IMR-90 (cell line): ENCODE data around the gene PAQR9. TPM values are rescaled to one million over a fixed set of nuclear protein-coding genes. Genes with fewer than 3 reads are reported as not detected.
A peak's percentile ranks its signal among the peaks of the same experiment; 100 is the strongest.

Experiments used
- ATAC-seq: fragments of 200-7000 bp; cut with Tn5 transposase; 2 replicates; pipeline ENCODE4 v1.9.1; 2020; ENCODE audit warnings: low read depth, mild to moderate bottlenecking, moderate library complexity
- BruUV-seq: library from RNA; stranded (reverse); fragments of 400-500 nt; replicated peaks from 2 replicates; lab custom pipeline; 2021; lab: Mats Ljungman, UMichigan
- CTCF ChIA-PET: fragments of 300-600 bp; formaldehyde crosslinking; extraction: SDS; loops from one replicate; lab custom pipeline; 2021; ENCODE audit warnings: antibody characterized with exemption; lab: Yijun Ruan, JAX
- POLR2A ChIA-PET: fragments of 300-600 bp; sonication (Branson Sonifier 250); formaldehyde crosslinking; loops from one replicate; lab custom pipeline; 2022; ENCODE audit warnings: antibody characterized with exemption; ENCODE audit not compliant: unreplicated experiment; lab: Charles Lee
- DNase-seq: peaks from one replicate; pipeline ENCODE4 v3.0.0; 2013
- H2AFZ ChIP-seq: replicated peaks from 2 replicates; pipeline ENCODE3; 2013; ENCODE audit warnings: low read length, mild to moderate bottlenecking; ENCODE audit not compliant: poor library complexity
- H2AK5ac ChIP-seq: 2 replicates; pipeline ENCODE4 v1.6.1; 2013; ENCODE audit warnings: low read depth, low read length, inconsistent platforms
- H2AK9ac ChIP-seq: replicated peaks from 2 replicates; pipeline ENCODE3; 2013; ENCODE audit warnings: mild to moderate bottlenecking, low read depth, low read length, moderate library complexity; ENCODE audit not compliant: poor library complexity
- H2BK120ac ChIP-seq: 2 replicates; pipeline ENCODE4 v1.6.1; 2013; ENCODE audit warnings: low read depth, low read length, inconsistent platforms
- H2BK15ac ChIP-seq: 3 replicates; pipeline ENCODE4 v1.6.1; 2013; ENCODE audit warnings: low read depth, low read length, inconsistent platforms
- H2BK20ac ChIP-seq: 2 replicates; pipeline ENCODE4 v1.6.1; 2013; ENCODE audit warnings: low read depth, mild to moderate bottlenecking, inconsistent platforms, low read length, moderate library complexity
- H2BK5ac ChIP-seq: 2 replicates; pipeline ENCODE4 v1.6.1; 2013; ENCODE audit warnings: mild to moderate bottlenecking, low read depth, low read length, inconsistent platforms; ENCODE audit not compliant: poor library complexity, severe bottlenecking
- H3K14ac ChIP-seq: replicated peaks from 2 replicates; pipeline ENCODE4 v1.6.1; 2013; ENCODE audit warnings: low read depth, low read length, inconsistent platforms
- H3K18ac ChIP-seq: 2 replicates; pipeline ENCODE4 v1.6.1; 2013; ENCODE audit warnings: low read depth, low read length, control low read depth
- H3K23ac ChIP-seq: 2 replicates; pipeline ENCODE4 v1.6.1; 2013; ENCODE audit warnings: low read depth, low read length, inconsistent platforms
- H3K27ac ChIP-seq: 2 replicates; pipeline ENCODE4 v1.5.1; 2013; ENCODE audit warnings: mild to moderate bottlenecking, control low read depth, low read length; ENCODE audit not compliant: insufficient read depth
- H3K27me3 ChIP-seq: 2 replicates; pipeline ENCODE4 v1.6.1; 2013; ENCODE audit warnings: low read length; ENCODE audit not compliant: control insufficient read depth, insufficient read depth
- H3K36me3 ChIP-seq: 2 replicates; pipeline ENCODE4 v1.6.1; 2013; ENCODE audit warnings: low read length, mixed read lengths; ENCODE audit not compliant: control insufficient read depth, insufficient read depth
- H3K4ac ChIP-seq: 2 replicates; pipeline ENCODE4 v1.6.1; 2013; ENCODE audit warnings: low read depth, low read length, inconsistent platforms
- H3K4me1 ChIP-seq: 2 replicates; pipeline ENCODE4 v1.6.1; 2013; ENCODE audit warnings: low read length, mixed read lengths; ENCODE audit not compliant: control insufficient read depth, insufficient read depth
- H3K4me2 ChIP-seq: 2 replicates; pipeline ENCODE4 v1.6.1; 2013; ENCODE audit warnings: low read depth, mild to moderate bottlenecking, control low read depth, low read length, moderate library complexity
- H3K4me3 ChIP-seq: 2 replicates; pipeline ENCODE4 v1.5.1; 2013; ENCODE audit warnings: low read depth, mild to moderate bottlenecking, control low read depth, low read length, moderate library complexity; ENCODE audit not compliant: insufficient read depth
- H3K56ac ChIP-seq: 2 replicates; pipeline ENCODE4 v1.6.1; 2013; ENCODE audit warnings: low read length, inconsistent platforms; ENCODE audit not compliant: insufficient read depth; ENCODE audit errors: extremely low read depth
- H3K79me1 ChIP-seq, 2 experiments: 2 replicates each; pipeline ENCODE4 v1.6.1; 2013; ENCODE audit warnings: low read length in 2 of 2, inconsistent platforms in 1 of 2, low read depth in 1 of 2
- H3K9ac ChIP-seq: 2 replicates; pipeline ENCODE4 v1.6.1; 2013; ENCODE audit warnings: low read depth, low read length, control low read depth
- H3K9me1 ChIP-seq: 2 replicates; pipeline ENCODE4 v1.6.1; 2013; ENCODE audit warnings: low read length, inconsistent platforms; ENCODE audit not compliant: insufficient read depth
- H3K9me3 ChIP-seq: 2 replicates; pipeline ENCODE4 v1.6.1; 2013; ENCODE audit warnings: low read length; ENCODE audit not compliant: control insufficient read depth, insufficient read depth
- H4K20me1 ChIP-seq: 2 replicates; pipeline ENCODE4 v1.6.1; 2013; ENCODE audit warnings: low read length, inconsistent platforms; ENCODE audit not compliant: insufficient read depth
- H4K5ac ChIP-seq: 2 replicates; pipeline ENCODE4 v1.6.1; 2013; ENCODE audit warnings: mild to moderate bottlenecking, low read depth, low read length, control low read depth
- H4K8ac ChIP-seq, 2 experiments: 2 replicates each; pipeline ENCODE4 v1.6.1; 2013; ENCODE audit warnings: low read depth in 2 of 2, low read length in 2 of 2, control low read depth in 1 of 2, inconsistent platforms in 1 of 2
- H4K91ac ChIP-seq: 2 replicates; pipeline ENCODE4 v1.6.1; 2013; ENCODE audit warnings: low read depth, low read length, inconsistent platforms; ENCODE audit not compliant: insufficient read depth
- BHLHE40 ChIP-seq: fragments of 150-350 bp; IDR thresholded peaks from 2 replicates; pipeline ENCODE4 v1.6.1; 2016; ENCODE audit warnings: mild to moderate bottlenecking, low read depth, low read length
- CEBPB ChIP-seq: IDR thresholded peaks from 2 replicates; pipeline ENCODE4 v1.6.1; 2012; ENCODE audit warnings: low read depth, low read length, improper control_type of control experiment
- CHD1 ChIP-seq: IDR thresholded peaks from 2 replicates; pipeline ENCODE4 v1.6.1; 2012; ENCODE audit warnings: low read depth, low read length, improper control_type of control experiment
- MAFK ChIP-seq: IDR thresholded peaks from 2 replicates; pipeline ENCODE4 v1.6.1; 2012; ENCODE audit warnings: low read depth, low read length, improper control_type of control experiment
- MAZ ChIP-seq: IDR thresholded peaks from 2 replicates; pipeline ENCODE4 v1.6.1; 2012; ENCODE audit warnings: low read depth, mild to moderate bottlenecking, low read length, improper control_type of control experiment, moderate library complexity, borderline replicate concordance
- MXI1 ChIP-seq: IDR thresholded peaks from 2 replicates; pipeline ENCODE4 v1.6.1; 2012; ENCODE audit warnings: low read depth, mild to moderate bottlenecking, low read length, moderate library complexity, borderline replicate concordance
- POLR2A ChIP-seq: IDR thresholded peaks from 2 replicates; pipeline ENCODE4 v1.6.1; 2012; ENCODE audit warnings: mild to moderate bottlenecking, low read depth, low read length
- RCOR1 ChIP-seq: IDR thresholded peaks from 2 replicates; pipeline ENCODE4 v1.6.1; 2012; ENCODE audit warnings: mild to moderate bottlenecking, low read length, improper control_type of control experiment; ENCODE audit not compliant: insufficient replicate concordance
- SMC3 ChIP-seq: fragments of 150-350 bp; IDR thresholded peaks from 2 replicates; pipeline ENCODE4 v1.6.1; 2016; ENCODE audit warnings: low read depth, mild to moderate bottlenecking, antibody characterized with exemption, low read length, moderate library complexity
- whole genome bisulfite sequencing, 2 experiments: methylation state at CpG; one replicate each; pipeline versions ENCODE4 v1.1.5 to v1.1.7; 2013; ENCODE audit warnings: missing lambda C conversion rate in 2 of 2; ENCODE audit not compliant: insufficient read length in 1 of 2; ENCODE audit errors: extremely low coverage in 2 of 2; 5-methylcytosine and 5-hydroxymethylcytosine counted together
- dilution Hi-C: fragments of 300-500 bp; cut with HindIII; formaldehyde crosslinking; loops from one replicate; pipeline ENCODE4 v1.14.3; 2018; ENCODE audit warnings: low sequenced_read_pairs; ENCODE audit not compliant: unreplicated experiment
- in situ Hi-C: fragments of 300-500 bp; cut with MboI; formaldehyde crosslinking; loops from 3 replicates; pipeline ENCODE4 v1.14.3; 2019; ENCODE audit warnings: low sequenced_read_pairs, inconsistent platforms, mixed read lengths
- intact Hi-C: fragments of 100-400 bp; cut with micrococcal nuclease; formaldehyde crosslinking; loops from 2 replicates; pipeline ENCODE4 v1.10.0; 2022
- polyA plus RNA-seq, 3 experiments: library from polyadenylated mRNA; depleted of rRNA; stranded (reverse); fragments of >200 nt; gene quantifications; 2 replicates each; pipeline ENCODE4 v1.2.3, GENCODE V29; 2012; ENCODE audit warnings: low replicate concordance in 1 of 3
- total RNA-seq: library from RNA; depleted of rRNA; stranded (reverse); fragments of >200 nt; gene quantifications from 2 replicates; pipeline ENCODE4 v1.2.3, GENCODE V29; 2012
- TF ChIP-seq, protein P1 (sequence below): fragments of 150-350 bp; IDR thresholded peaks from 2 replicates; pipeline ENCODE4 v1.6.1; 2017; ENCODE audit warnings: mild to moderate bottlenecking, antibody characterized with exemption, low read length, low read depth
- TF ChIP-seq, protein P2 (sequence below): fragments of 150-350 bp; IDR thresholded peaks from 2 replicates; pipeline ENCODE4 v1.6.1; 2016; ENCODE audit warnings: low read depth, mild to moderate bottlenecking, low read length, moderate library complexity, borderline replicate concordance
- TF ChIP-seq, protein P3 (sequence below): conservative IDR thresholded peaks from 2 replicates; pipeline ENCODE4 v1.5.1; 2012; ENCODE audit warnings: mild to moderate bottlenecking, low read depth, low read length, improper control_type of control experiment

The PAQR9 gene
- total and polyA plus RNA-seq, 2 of the 4 experiments (the other 2 are of a cell fraction), result 0.05 TPM; not detected in 1

DNA sequence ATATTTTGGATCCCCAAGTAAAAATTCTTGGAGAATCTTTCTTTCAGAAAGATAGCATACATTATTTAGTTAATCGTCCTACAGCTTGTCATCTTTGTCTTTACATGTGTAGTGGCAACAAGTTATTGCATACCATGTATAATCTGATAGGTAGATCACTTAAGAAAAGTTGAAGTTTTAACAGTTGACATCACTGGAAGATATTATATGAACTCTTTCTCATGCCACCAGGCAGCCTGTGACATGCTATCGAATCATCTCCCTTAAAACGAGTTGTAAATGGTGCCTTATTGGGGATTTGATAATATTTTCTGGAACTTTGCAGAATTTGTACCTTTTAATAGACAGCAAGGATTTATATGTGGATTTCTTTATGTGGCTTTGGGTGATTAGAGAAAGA lies 46.5 kb upstream of the PAQR9 start:
- Histone ChIP-seq H2AFZ (no peak overlapping the region), H4K91ac (no peak overlapping the region), H3K9me1 (no peaks in the 10 kb centered on the region; the same call in 1 of the 2 replicates), H2BK120ac (no peak overlapping the region), H3K56ac (no peak overlapping the region), H2BK15ac (no peak overlapping the region), H3K4me1 (no peaks in the 10 kb centered on the region), H3K27ac (no peak overlapping the region), H3K4me3 (no peak overlapping the region), H3K36me3 (peaks cover 2% of the 10 kb centered on the region; the same call in 1 of the 2 replicates), H3K4ac (no peak overlapping the region), H4K20me1 (peaks cover 50% of the 10 kb centered on the region), H3K79me1 (peaks cover 15 to 17% of the 10 kb centered on the region in 2 experiments), H3K27me3 (no peaks in the 10 kb centered on the region), H4K8ac (no peak overlapping the region), H3K23ac (no peak overlapping the region), H4K5ac (no peak overlapping the region), H2AK5ac (no peak overlapping the region), H3K18ac (no peak overlapping the region), H2BK5ac (no peak overlapping the region), H2AK9ac (no peak overlapping the region), H3K9me3 (no peaks in the 10 kb centered on the region), H3K9ac (no peak overlapping the region), H3K14ac (no peak overlapping the region), H2BK20ac (no peak overlapping the region), H3K4me2 (no peak overlapping the region)
- no peak for TF ChIP-seq BHLHE40
- TF ChIP-seq, protein P1, sequence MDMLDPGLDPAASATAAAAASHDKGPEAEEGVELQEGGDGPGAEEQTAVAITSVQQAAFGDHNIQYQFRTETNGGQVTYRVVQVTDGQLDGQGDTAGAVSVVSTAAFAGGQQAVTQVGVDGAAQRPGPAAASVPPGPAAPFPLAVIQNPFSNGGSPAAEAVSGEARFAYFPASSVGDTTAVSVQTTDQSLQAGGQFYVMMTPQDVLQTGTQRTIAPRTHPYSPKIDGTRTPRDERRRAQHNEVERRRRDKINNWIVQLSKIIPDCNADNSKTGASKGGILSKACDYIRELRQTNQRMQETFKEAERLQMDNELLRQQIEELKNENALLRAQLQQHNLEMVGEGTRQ, result no peak
- no peak for TF ChIP-seq RCOR1
- TF ChIP-seq, protein P2, sequence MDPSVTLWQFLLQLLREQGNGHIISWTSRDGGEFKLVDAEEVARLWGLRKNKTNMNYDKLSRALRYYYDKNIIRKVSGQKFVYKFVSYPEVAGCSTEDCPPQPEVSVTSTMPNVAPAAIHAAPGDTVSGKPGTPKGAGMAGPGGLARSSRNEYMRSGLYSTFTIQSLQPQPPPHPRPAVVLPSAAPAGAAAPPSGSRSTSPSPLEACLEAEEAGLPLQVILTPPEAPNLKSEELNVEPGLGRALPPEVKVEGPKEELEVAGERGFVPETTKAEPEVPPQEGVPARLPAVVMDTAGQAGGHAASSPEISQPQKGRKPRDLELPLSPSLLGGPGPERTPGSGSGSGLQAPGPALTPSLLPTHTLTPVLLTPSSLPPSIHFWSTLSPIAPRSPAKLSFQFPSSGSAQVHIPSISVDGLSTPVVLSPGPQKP, result no peak
- no peak for TF ChIP-seq SMC3
- no peak for TF ChIP-seq MAFK
- TF ChIP-seq, protein P3, sequence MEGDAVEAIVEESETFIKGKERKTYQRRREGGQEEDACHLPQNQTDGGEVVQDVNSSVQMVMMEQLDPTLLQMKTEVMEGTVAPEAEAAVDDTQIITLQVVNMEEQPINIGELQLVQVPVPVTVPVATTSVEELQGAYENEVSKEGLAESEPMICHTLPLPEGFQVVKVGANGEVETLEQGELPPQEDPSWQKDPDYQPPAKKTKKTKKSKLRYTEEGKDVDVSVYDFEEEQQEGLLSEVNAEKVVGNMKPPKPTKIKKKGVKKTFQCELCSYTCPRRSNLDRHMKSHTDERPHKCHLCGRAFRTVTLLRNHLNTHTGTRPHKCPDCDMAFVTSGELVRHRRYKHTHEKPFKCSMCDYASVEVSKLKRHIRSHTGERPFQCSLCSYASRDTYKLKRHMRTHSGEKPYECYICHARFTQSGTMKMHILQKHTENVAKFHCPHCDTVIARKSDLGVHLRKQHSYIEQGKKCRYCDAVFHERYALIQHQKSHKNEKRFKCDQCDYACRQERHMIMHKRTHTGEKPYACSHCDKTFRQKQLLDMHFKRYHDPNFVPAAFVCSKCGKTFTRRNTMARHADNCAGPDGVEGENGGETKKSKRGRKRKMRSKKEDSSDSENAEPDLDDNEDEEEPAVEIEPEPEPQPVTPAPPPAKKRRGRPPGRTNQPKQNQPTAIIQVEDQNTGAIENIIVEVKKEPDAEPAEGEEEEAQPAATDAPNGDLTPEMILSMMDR, result no peak
- no peak for TF ChIP-seq CHD1
- no peak for TF ChIP-seq MAZ
- no peak for TF ChIP-seq CEBPB
- no peak for TF ChIP-seq POLR2A
- no peak for TF ChIP-seq MXI1
- no TSS peak for BruUV-seq
- intact Hi-C loops (no loop called here), dilution Hi-C loops (no loop called here), in situ Hi-C loops (no loop called here)
- no CpG with 5 or more reads among the region's 3 CpGs for WGBS, 2 experiments
- ChIA-PET POLR2A (no interaction called here), CTCF (no interaction called here)
- peak; percentile 40 for DNase-seq
- peak; percentile 27; the same call in 1 of the 2 replicates for ATAC-seq
